Endometrial microvascular endothelial cells (primary cell): ENCODE data around the gene ZNF341. TPM values are rescaled to one million over a fixed set of nuclear protein-coding genes. Genes with fewer than 3 reads are reported as not detected.

ENCODE experiments used
- in situ Hi-C: cut with HindIII; loops from 2 replicates; pipeline ENCODE4 v1.10.0; 2017; ENCODE audit warnings: low sequenced_read_pairs, low pct_unique_long_range_greater_than_20kb; ENCODE audit errors: inconsistent ontology term
- total RNA-seq: library from RNA; depleted of rRNA; stranded (reverse); fragments of >200 nt; gene quantifications from one replicate; pipeline ENCODE4 v1.2.3, GENCODE V29; 2015; ENCODE audit errors: inconsistent ontology term

Gene ZNF341
- total RNA-seq, 1 donor from 2014 or later: 1.1 TPM

- in situ Hi-C loops: no loop called here
These were observed 80.5 kb downstream of the ZNF341 start for GRCh38 chr20:33812152-33812849.

GRCh38 chr20:33812908-33813462 lies 81.2 kb downstream of the ZNF341 start:
- in situ Hi-C loops: no loop called here

DNA sequence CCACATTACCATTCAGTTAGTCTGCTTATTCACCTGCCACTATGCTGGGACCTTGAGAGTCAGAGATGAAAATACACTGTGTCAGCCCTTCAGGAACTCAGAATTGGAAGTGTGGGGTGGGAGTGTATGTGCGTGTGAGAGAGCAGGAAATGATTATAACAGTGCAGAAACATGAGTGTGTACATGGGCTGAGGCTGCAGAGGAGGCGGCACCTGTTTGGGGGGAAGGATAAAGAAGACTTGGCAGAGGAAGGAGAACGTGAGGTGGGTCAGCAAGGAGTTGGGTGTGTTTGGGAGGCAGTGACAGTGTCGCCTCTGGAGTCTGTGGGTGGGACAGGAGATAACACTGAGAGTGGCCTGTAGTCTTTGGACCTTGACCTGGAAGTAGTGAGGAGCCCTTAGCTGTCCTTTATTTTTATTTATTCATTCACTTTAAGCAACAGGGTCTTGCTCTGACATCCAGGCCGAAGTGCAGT lies 82.5 kb downstream of the ZNF341 start:
- in situ Hi-C loops: no loop called here

- in situ Hi-C loops: no loop called here
These were observed 83.9 kb downstream of the ZNF341 start for GRCh38 chr20:33815671-33816070.

- in situ Hi-C loops: no loop called here
These were observed 84.4 kb downstream of the ZNF341 start for GRCh38 chr20:33816191-33816590.

DNA sequence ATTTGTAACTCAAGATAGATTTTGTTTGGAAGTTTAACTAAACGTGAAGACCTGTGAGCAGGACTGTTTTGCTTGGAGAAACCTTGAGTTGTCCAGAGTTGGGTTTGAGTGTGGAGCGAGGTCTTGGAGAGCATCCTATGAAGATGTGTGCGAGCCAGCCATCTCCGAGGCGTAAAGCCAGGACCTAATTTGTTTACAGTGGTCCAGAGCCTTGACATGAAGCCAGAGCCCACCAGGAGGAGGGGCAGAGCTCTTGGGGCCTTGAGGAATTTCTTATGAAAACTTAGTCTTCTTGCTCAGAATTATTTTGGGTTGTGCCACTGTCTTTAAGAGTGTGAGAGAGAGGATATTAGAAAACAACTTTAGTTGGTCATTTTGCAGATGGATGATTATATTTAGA lies 85.6 kb downstream of the ZNF341 start:
- in situ Hi-C loops: no loop called here

- in situ Hi-C loops: no loop called here
These were observed 87.7 kb downstream of the ZNF341 start for GRCh38 chr20:33819456-33819855.

GRCh38 chr20:33820362-33820761 lies 88.6 kb downstream of the ZNF341 start:
- in situ Hi-C loops: no loop called here

- in situ Hi-C loops: no loop called here
These were observed 89.6 kb downstream of the ZNF341 start for GRCh38 chr20:33821270-33821836.

GRCh38 chr20:33822423-33822822 lies 90.6 kb downstream of the ZNF341 start:
- in situ Hi-C loops: no loop called here

DNA sequence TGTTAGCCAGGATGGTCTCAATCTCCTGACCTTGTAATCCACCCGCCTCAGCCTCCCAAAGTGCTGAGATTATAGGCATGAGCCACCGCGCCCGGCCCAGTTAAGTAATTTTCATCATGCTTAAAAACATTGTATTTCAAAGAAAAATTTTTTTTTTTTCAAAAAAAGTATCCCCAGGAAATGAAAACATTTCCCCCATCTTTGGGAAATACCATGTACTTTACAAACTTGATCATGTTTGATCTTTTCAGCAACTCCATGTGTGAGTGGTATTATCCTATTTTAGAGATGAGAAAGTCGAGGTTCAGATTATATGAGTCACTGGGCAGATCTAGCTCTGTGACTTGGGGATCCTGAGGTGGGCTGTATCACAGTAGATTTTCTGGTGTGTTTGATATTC lies 91.2 kb downstream of the ZNF341 start:
- in situ Hi-C loops: no loop called here

DNA sequence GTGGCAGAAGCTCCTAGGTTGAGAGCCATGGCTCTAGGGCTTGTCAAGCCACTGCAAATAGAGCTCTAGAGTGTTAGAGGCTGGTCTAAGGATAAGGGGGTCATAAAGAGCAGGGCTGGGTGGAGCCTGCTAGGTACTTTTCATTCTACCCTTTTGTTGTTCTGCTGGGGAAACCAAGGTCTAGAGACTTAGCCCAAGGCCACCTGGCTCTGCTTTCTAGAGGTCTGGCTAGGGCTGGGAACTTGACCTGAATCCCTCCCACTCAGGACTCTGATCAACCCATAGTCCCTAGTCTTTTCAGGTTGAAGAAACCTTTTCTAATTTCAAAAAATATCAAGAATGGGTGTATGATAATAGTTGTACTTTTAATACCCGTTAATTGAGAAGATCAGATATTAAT lies 93.1 kb downstream of the ZNF341 start:
- in situ Hi-C loops: no loop called here

- in situ Hi-C loops: no loop called here
These were observed 93.8 kb downstream of the ZNF341 start for GRCh38 chr20:33825340-33826269.

- in situ Hi-C loops: no loop called here
These were observed 94.6 kb downstream of the ZNF341 start for GRCh38 chr20:33826270-33826897.

DNA sequence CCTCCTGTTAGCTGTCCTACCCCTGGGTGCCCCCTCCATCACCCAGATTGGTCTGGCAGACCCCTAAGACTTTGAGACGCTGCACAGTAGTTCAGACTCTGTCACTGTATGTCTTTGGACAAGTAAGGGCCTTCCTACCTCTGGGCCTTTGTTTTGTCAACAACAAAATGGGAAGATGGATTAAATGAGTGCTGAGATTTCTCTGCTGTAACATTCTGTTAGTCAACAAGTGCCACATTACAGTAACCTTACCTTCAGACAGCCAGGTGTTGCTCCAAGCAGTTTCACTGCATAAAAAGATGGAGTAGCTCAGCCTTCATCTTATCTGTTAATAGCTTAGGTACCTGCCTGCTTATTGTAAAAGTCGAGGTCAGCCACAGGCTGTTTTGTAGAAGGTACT lies 95.3 kb downstream of the ZNF341 start:
- in situ Hi-C loops: no loop called here

DNA sequence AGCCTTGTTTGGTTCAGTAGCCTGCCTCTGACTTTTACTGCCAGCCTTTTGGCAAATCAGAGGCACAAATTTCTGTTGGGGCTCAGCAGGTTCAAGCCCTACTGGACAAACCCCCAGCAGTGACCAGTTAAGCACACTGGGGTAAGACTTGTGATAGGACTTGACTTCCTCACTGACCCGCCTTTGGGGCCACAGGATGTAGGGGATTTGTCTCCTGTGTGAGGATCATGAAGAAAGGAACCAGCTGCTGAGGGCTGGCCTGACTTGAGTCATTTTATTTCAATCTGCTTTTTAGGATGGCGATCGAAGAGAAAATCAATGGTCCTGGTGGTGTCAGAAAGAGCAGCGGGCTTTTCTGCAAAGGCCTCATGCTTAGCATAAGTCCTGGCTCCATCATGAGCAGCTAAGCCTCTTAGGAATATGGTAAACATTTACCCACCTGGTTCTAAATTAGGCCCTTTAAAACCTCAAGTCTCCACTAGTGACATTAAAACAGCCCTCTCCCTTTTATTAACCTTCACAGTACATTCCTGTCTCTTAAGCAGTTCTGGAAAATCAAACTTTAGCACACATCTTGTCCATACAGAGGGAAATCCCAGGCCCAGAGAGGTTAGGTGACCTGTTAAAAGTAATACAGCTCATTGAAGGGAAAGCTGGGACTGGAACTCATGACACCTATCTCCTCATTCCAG lies 96.0 kb downstream of the ZNF341 start:
- in situ Hi-C loops: no loop called here

DNA sequence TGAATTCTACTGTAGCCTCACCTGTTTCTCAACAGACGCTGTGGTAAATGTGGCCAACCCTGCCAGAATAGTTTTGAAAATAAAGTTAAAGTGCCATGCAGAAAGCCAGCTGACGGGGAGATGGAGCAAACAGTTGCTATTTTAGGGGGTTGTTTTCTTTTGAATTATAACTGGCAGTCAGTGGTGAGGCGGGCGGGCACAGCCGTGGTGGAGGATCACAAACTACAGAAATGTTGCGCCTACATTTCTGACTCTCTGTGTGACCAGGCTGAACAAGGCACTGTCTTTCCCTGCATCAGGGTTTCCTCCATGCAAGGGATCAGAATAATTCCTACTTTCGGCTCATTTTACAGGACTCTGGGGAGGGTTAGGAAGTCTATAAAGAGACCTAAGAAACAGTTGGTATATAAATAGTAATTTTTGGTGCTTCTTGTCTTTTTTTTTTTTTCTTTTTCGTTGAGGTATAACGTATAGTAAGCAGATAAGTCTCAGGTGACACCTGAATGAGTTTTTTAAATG lies 96.6 kb downstream of the ZNF341 start:
- in situ Hi-C loops: no loop called here

DNA sequence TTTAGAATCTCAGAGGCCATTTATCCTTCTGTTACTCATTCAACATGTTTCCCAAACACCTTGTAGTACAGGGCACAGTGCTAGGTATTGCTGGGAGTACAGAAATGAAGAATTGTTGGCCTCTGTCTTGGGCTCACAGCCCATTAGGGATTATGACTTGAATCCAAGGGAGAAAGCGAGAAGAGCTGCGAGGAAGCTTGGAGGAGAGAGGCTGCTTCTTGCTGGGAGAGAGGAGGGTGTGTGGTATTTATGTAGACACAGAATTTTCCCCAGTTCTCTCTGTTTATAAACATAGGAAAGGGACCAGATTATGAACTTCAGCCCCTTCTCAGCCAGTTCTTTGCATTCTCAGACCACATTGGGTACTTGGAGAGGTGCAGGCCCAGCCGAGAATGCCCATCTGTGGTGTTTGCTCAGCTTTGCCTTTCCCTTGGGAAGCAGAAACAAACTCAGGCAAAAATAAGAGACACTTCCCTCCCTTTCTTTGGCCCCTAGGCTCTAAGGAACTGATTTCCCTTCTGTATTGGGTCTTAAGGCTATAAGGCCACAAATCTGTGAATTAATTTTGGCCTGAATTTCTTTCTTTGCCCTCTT lies 97.3 kb downstream of the ZNF341 start:
- in situ Hi-C loops: no loop called here
